Adrenal gland (tissue), 12 donors: ENCODE results near the gene SNCB. TPM values are rescaled to one million over a fixed set of nuclear protein-coding genes. Genes with fewer than 3 reads are reported as not detected.

ENCODE experiments used
- DNase-seq, 7 donors: peaks; one replicate each; pipeline ENCODE4 v3.0.0-alpha.2; 2019 to 2020
- H3K27ac ChIP-seq, 5 donors: fragments of 200-600 bp; sonication (generic) in 4 of 5; 1 replicate in 3 of 5; 2 replicates in 2 of 5; pipeline versions ENCODE4 v1.5.1 to v1.8.0; 2016 to 2020; ENCODE audit warnings: mild to moderate bottlenecking in 1 of 5
- H3K27me3 ChIP-seq: fragments of 200-600 bp; 2 replicates; pipeline ENCODE4 v1.8.0; 2021
- H3K36me3 ChIP-seq, 2 donors: fragments of 200-600 bp; replicated peaks in 1 of 2; 1 replicate in 1 of 2; 2 replicates in 1 of 2; pipeline versions ENCODE4 v1.5.1 to v1.8.0; 2018 to 2022
- H3K4me1 ChIP-seq, 2 donors: fragments of 200-600 bp; replicated peaks in 1 of 2; 1 replicate in 1 of 2; 2 replicates in 1 of 2; pipeline versions ENCODE4 v1.5.1 to v1.8.0; 2018 to 2021
- H3K4me3 ChIP-seq, 4 donors: fragments of 200-600 bp; sonication (generic) in 3 of 4; one replicate each; pipeline ENCODE4 v1.5.1; 2016 to 2018
- H3K9me3 ChIP-seq, 3 donors: fragments of 200-600 bp; sonication (generic) in 1 of 3; replicated peaks in 1 of 3; 1 replicate in 2 of 3; 2 replicates in 1 of 3; pipeline versions ENCODE4 v1.5.1 to v1.8.0; 2016 to 2021
- POLR2A ChIP-seq, 2 donors: fragments of 450-650 bp; IDR thresholded peaks; one replicate each; pipeline ENCODE4 v1.6.1; 2017; ENCODE audit warnings: antibody characterized with exemption in 2 of 2, mild to moderate bottlenecking in 2 of 2, moderate library complexity in 1 of 2
- WGBS, 4 donors: extraction: QIAGEN DNeasy Blood & Tissue Kit in 2 of 4; methylation state at CpG; one replicate each; pipeline versions ENCODE4 v1.1.5 to v1.1.7; 2013 to 2017; 5-methylcytosine and 5-hydroxymethylcytosine counted together
- intact Hi-C, 2 donors: fragments of 100-400 bp; cut with DNase I; formaldehyde crosslinking; loops; one replicate each; pipeline versions ENCODE4 v1.14.1 to v1.15.0; 2022 to 2023
- polyA plus RNA-seq, 3 donors: library from polyadenylated mRNA; stranded (reverse); fragments of 200-250 nt in 2 of 3; fragments of 350-450 nt in 1 of 3; fragmentation: Illumina TruSeq in 1 of 3; extraction: RNeasy Lipid Tissue Mini Kit (QIAGEN cat#74804) in 1 of 3; gene quantifications; one replicate each; pipeline ENCODE4 v1.2.3, GENCODE V29; 2013 to 2014
- total RNA-seq, 9 donors: library from RNA; depleted of rRNA in 4 of 9; stranded (reverse); fragments of >200 nt in 4 of 9; fragments of 120-200 nt in 1 of 9; fragmentation: NEBNext Ultra II Directional in 1 of 9; extraction: Animal tissue kit (Norgen Biotek cat#: 25700) in 1 of 9; gene quantifications; one replicate each; pipeline versions ENCODE4 v1.1.0 to v1.2.4, GENCODE V29; 2013 to 2023
- TF ChIP-seq, protein P1 (sequence below), 6 experiments: fragments of 450-650 bp in 4 of 6; fragments of 200-600 bp in 2 of 6; sonication (generic) in 1 of 6; IDR thresholded peaks; 1 replicate in 5 of 6; 2 replicates in 1 of 6; pipeline versions ENCODE4 v1.5.1 to v1.8.0; 2016 to 2021; ENCODE audit warnings: antibody characterized with exemption in 6 of 6, mild to moderate bottlenecking in 2 of 6, moderate library complexity in 1 of 6
- donor health status: healthy with polysubstance abuse.
- donor health status: Bipolar disorder and iron deficiency.
- donor health status: DM: yes; HTN: yes; CAD: no.
- donor health status: DM: no; HTN: no; CAD: no.
- donor health status: DM: no; HTN: no; CAD: no.
- donor health status: DM: yes; HTN: yes; CAD: no.

The SNCB gene
- total and polyA plus RNA-seq, 12 donors = 0.19 to 8.6 (median 1.5) TPM; not detected in 4

DNA sequence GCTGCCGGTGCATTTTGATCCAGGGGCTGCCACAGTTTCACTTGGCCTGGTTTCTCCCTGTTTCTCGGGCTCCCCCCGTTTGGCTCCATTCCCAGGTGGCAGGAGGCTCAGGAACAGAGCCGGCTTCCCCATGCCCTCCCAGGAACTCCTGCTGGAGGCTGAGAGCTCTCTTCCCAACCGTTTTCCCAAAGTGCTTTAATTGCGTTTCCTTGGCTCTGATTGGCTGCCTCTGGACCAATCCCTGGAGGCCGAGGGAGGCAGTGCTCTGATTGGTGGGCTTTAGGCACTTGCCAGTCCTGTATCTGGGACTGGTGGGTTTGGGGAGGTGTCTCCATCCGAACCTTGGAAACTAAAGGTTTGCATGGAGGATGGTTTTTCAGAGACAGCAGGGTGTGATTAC is 21.8 kb upstream of the SNCB start:
- TF ChIP-seq, protein P1, sequence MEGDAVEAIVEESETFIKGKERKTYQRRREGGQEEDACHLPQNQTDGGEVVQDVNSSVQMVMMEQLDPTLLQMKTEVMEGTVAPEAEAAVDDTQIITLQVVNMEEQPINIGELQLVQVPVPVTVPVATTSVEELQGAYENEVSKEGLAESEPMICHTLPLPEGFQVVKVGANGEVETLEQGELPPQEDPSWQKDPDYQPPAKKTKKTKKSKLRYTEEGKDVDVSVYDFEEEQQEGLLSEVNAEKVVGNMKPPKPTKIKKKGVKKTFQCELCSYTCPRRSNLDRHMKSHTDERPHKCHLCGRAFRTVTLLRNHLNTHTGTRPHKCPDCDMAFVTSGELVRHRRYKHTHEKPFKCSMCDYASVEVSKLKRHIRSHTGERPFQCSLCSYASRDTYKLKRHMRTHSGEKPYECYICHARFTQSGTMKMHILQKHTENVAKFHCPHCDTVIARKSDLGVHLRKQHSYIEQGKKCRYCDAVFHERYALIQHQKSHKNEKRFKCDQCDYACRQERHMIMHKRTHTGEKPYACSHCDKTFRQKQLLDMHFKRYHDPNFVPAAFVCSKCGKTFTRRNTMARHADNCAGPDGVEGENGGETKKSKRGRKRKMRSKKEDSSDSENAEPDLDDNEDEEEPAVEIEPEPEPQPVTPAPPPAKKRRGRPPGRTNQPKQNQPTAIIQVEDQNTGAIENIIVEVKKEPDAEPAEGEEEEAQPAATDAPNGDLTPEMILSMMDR (IDR thresholded peaks at IDR 0.05) = no peak
- TF ChIP-seq POLR2A (IDR thresholded peaks at IDR 0.05) = no peak
- 59 to 74% (median 63%) methylated on average over 8 of the region's 8 CpGs for WGBS, 4 donors
- Histone ChIP-seq H3K9me3 (no peaks in the 10 kb centered on the region), H3K4me1 (peaks cover 27 to 36% of the 10 kb centered on the region in 2 donors), H3K27ac (no peak overlapping the region), H3K4me3 (no peak overlapping the region), H3K36me3 (peaks cover 0 to 28% of the 10 kb centered on the region in 2 donors), H3K27me3 (no peaks in the 10 kb centered on the region)
- intact Hi-C loops = loop anchor here in 1 of 2 donors (10.0 kb wide), 1 partner anchor 443 kb away; no protein-coding TSS in a partner anchor
- DNase-seq = peak in 1 of 7 donors; percentile 32

DNA sequence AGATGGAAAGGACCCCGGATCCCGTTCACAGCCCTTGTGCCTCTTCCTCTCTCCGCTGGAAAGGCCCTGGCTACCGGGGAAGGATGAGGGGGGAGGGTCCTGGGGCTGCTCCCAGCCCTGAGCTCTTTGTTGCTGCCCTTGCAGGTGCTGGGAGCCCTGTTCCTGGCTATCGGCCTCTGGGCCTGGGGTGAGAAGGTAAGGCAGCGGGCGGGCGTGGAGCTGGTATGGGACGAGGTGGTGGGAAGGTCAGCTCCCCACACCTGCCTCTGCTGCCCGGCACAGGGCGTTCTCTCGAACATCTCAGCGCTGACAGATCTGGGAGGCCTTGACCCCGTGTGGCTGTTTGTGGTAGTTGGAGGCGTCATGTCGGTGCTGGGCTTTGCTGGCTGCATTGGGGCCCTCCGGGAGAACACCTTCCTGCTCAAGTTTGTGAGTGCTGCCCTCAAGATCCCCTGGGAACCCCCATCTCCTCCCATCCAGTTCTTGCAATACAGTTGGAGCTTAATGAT is 21.2 kb upstream of the SNCB start:
- 28 to 71% (median 53%) methylated on average over 12 to 17 of the region's 17 CpGs for WGBS, 4 donors
- Histone ChIP-seq H3K27me3 (no peaks in the 10 kb centered on the region), H3K4me1 (peaks cover 31 to 40% of the 10 kb centered on the region in 2 donors), H3K4me3 (no peak overlapping the region), H3K27ac (peak overlapping the region in 1 of 5 donors; percentile 38), H3K9me3 (no peaks in the 10 kb centered on the region), H3K36me3 (peaks cover 0 to 22% of the 10 kb centered on the region in 2 donors)
- DNase-seq = peak in 5 of 7 donors; percentile 53 to 75 (median 68)
- intact Hi-C loops = loop anchor here in 1 of 2 donors (10.0 kb wide), 1 partner anchor 443 kb away; no protein-coding TSS in a partner anchor
- no peak for TF ChIP-seq POLR2A (IDR thresholded peaks at IDR 0.05)
- TF ChIP-seq, protein P1 (IDR thresholded peaks at IDR 0.05) = no peak

DNA sequence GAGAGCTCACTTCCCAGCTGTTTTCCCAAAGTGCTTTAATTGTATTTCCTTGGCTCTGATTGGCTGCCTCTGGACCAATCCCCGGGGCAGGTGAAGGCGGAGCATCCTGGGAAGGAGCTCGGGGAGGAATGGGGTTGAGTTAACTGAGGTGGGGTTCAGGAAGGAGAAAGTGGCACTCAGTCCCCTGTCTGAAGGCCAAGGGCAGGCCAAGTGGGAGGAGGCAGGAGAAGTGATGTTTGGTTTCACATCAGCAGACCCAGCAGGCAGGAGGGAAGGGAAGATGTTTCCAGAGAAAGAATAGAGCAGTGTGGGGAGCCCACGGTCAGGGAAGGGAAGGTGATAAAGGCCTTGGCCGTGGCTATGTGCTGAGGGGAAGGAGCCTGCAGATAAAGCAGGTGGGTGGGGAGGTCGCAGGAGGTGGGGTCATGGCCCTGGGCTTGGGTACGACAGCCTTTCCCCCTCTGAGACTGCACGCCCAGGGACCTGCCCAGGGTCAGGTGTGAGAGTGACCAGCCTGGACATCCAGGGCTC is 20.1 kb upstream of the SNCB start:
- intact Hi-C loops = loop anchor here in 1 of 2 donors (10.0 kb wide), 1 partner anchor 444 kb away; no protein-coding TSS in a partner anchor
- no peaks in the 10 kb centered on the region for H3K9me3 ChIP-seq
- no peak for DNase-seq
- H3K4me1 ChIP-seq = peaks cover 31 to 41% of the 10 kb centered on the region in 2 donors
- H3K27me3 ChIP-seq = no peaks in the 10 kb centered on the region
- H3K27ac ChIP-seq = no peak overlapping the region
- 51 to 61% (median 57%) methylated on average over 6 to 8 of the region's 8 CpGs for WGBS, 4 donors
- no peak overlapping the region for H3K4me3 ChIP-seq
- H3K36me3 ChIP-seq = peaks cover 0 to 20% of the 10 kb centered on the region in 2 donors
- TF ChIP-seq, protein P1 (IDR thresholded peaks at IDR 0.05) = no peak
- no peak for TF ChIP-seq POLR2A (IDR thresholded peaks at IDR 0.05)

DNA sequence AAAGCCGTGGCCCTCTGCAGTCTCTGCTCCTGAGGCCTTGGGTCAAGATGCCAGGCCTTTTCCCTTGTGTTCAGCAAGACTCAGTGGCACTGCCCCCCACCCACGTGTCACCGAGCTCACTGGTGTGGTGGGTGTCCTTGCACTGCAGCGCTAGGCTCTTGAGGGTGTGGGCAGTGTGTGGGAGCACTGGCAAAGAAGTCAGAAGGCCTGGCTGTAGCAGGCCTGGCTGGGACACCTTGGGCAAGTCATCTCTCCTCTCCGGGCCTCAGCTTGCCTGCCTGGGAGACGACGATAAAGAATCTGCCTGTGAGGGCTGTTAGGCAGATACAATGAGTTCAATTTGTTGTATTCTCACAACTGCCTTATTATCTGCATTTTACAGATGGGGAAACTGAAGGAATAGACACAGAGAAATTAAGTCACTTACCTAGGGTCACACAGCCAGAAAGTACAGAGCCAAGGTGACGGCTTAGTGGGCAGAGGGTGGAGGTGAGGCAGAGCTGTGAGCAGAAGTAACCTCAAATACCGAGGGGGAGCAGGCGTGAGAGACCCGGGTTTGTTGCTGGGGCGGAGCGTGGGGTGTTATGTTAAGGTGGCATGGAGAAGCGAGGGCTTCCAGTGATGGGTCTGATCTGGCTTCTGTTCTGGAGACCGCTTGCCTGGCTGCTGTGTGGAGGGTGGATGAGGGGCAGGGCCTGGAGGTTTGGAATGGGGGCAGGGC is 18.3 kb upstream of the SNCB start:
- peak overlapping the region in 4 of 5 donors; percentile 63 to 85 (median 70) for H3K27ac ChIP-seq
- intact Hi-C loops = no loop called here

More for the DNA sequence above, 18.3 kb upstream of the SNCB start:
- Histone ChIP-seq H3K36me3 (peaks cover 0 to 10% of the 10 kb centered on the region in 2 donors), H3K27me3 (no peaks in the 10 kb centered on the region), H3K9me3 (no peaks in the 10 kb centered on the region), H3K4me1 (peaks cover 31 to 41% of the 10 kb centered on the region in 2 donors), H3K4me3 (peak overlapping the region in 2 of 4 donors; percentile 59 to 86)
- DNase-seq = no peak
- TF ChIP-seq, protein P1 (IDR thresholded peaks at IDR 0.05) = no peak
- peak in 1 of 2 donors; percentile 6 for TF ChIP-seq POLR2A (IDR thresholded peaks at IDR 0.05)
- 54 to 74% (median 61%) methylated on average over 11 to 15 of the region's 15 CpGs for WGBS, 4 donors
